GM19468 (cell line): Measurements from ENCODE around the gene ELOVL1.
A peak's percentile ranks its signal among the peaks of the same experiment; 100 is the strongest.
"Not testable (repeated sequence)": the region's sequence is repeated elsewhere in the genome, so short reads cannot be mapped to it uniquely, and the experiment has no call there.

Source experiments
- ATAC-seq: cut with Tn5 transposase; IDR thresholded peaks from one replicate; pipeline ENCODE4 v1.9.1; 2021; ENCODE audit warnings: mild to moderate bottlenecking, moderate library complexity, moderate number of reproducible peaks; ENCODE audit not compliant: unreplicated experiment; ENCODE audit errors: extremely low read depth

The ELOVL1 gene

DNA sequence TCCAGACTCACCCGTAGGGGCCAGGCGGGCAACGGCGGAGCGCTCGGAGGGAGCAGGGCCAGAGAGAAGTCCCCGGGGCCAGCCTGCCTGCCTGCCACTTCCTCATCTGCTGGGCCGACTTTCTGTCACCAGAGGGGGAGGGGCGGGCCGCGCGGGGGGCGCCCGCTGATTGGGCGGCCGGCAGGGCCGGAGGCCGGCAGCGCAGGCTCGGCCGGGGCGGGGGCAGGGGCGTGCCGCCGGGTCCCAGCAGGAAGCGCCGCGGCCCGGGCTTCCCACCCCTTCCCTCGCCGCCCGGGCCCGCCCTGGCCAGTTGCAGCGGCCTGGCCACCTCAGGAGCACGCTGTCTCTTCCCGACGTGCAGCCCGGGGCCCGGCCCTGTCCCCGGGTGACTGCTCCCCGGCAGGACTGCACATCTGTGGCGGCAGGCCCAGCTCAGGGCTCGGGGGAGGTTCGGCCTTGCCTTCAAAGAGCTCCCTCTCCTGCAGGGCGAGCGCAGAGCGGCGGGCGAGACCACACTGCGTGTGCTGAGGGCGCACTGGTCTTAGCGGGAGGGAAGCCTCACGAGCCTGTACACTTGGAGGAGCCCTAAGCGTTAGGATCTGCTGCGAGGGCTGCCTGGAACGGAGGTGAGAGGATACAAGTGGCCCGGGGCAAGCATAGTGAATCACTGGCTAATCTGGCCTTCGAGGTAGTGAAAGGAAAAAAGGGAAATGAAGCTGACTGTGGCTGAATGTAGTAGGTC, at the start of gene ELOVL1:
TSS of gene ELOVL1 (minus strand) at position 108 of the 742 bp plus-strand sequence. CDS start 2,402 bp downstream, outside the sequence.
- peak; percentile 34 for ATAC-seq

DNA sequence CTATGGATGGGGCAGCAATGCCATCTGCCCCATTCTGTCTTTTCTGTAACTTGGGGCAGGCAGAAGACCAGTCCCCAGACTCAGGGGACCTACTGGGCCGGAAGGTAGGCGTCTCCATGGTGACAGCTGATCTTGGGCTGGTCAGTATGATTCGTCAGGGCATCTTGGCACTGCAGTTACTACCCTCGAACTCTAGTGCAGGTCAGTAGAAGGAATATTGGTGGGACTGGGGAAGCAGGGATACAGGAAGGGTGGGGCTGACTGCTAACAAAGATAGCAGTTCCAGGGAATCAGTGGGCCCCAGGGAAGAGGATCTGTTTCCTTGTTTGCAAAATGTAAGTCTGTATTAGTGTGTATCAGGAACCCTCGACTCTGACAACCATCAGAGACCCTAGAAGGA, 48.1 kb upstream of the ELOVL1 start:
- no peak for ATAC-seq

DNA sequence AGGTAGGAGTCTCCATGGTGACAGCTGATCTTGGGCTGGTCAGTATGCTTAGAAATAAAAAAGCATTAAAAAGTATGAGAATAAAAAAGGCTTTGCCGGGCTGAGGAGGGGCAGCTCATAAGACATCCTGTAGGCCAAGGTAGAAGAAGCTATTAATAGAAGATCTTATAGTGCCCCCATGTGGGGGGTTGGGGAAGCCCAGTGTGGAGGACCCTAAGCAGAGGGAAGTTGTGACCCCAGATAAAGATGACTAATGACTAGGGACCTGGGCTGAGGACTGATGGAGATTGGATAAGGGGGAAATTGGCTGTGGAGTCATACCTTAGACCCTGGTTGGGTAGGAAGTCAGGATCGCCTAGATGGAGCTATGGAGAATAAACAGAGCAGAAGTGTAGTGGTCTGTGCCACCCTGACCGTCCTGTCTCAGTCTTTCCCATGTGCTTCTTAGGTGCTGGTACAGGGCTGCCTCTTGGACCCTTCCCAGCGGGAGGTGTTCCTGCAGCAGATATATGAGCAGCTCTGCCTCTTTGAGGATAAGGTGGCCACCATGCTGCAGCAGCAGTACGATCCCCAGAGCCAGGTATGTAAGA, 46.9 kb upstream of the ELOVL1 start:
- no peak for ATAC-seq

DNA sequence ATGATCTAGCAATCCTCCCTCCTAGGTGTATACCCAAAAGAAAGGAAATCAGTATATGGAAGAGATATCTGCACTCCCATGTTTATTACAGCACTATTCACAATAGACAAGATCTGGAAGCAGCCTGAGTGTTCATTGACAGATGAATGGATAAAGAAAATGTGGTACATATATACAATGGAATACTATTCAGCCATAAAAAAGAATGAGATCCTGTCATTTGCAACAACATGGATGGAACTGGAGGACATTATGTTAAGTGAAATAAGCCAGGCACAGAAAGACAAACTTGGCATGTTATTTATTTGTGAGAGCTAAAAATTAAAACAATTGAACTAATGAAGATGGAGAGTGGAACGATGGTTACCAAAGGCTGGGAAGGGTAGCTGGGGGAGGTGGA, 45.6 kb upstream of the ELOVL1 start:
- ATAC-seq: not testable (repeated sequence)

DNA sequence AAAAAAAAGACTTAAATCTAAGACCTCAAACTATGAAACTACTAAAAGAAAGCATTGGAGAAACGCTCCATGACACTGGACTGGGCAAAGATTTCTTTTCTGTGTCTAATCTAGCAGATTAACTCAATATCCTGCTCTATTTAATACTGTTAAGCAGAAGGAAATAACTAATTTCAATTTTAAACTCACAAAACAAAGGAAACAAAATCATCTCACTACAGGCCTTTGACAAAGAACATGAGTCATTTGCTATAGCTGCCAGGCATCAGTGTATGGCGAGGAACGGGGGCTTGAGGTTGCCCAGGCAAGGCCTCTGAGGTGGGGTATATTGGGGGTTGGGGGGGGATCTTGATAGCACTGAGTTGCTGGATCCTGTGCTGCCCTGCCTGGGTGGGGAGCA, 42.8 kb upstream of the ELOVL1 start:
- no peak for ATAC-seq

DNA sequence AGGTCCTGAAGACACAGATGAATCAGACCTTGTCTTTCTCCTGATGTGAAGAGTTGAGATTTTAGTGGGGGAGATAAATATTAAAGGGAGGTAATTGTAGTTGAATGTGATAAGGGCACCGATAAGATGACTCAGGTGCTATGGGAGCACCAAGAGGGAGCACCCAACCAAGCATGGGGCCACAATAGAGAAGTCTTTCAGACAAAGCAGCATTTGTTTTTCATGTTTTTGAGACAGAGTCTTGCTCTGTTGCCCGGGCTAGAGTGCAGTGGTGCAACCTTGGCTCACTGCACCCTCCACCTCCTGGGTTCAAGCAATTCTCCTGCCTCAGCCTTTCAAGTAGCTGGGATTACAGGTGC, 38.0 kb upstream of the ELOVL1 start:
- ATAC-seq: no peak

DNA sequence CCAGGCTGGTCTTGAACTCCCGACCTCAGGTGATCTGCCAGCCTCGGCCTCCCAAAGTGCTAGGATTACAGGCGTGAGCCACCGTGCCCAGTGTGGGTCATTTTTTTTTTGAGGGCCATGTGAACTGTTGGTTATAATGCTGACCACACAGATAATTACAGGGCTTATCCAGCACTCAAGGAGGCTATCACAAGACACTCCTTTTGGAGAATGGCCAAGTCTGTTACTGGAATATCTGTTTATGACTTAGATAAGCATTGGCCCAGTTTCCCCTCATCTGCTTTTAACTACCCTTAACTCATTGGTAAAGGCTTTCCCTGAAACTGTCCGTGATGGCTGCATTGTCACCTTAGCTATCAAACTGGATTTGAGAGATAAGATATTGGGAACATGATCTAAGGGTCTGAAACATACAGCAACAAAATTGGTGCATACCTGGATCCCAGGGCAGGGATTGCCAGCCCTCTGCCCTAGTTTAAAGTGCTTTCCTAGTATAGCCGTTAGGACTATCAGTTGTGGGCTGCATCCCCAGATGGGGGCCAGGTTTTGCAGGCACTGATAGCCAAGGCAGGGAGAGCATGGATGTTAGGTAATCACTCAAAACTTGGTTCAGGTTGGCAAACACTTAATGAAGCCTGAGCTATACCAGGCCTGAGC, 37.5 kb upstream of the ELOVL1 start:
- no peak for ATAC-seq

DNA sequence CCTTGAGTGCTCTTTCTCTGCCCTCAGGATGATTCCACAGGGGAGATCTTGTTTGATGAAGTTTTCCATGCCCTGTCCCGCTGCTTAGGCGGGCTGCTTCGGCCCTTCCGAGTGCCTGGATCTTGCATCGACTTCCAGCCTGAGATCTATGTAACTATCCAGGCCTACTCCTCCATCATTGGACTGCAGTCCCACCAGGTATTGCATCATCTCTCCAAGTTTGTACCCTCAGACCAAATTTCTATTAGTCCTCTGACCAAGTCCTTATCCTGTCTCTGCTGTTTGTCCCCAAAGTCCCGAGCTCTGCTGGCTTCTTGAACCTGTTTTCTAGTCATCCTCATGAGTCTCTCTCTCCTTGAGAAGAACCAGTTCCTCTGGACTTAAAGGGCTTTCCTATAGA, 36.5 kb upstream of the ELOVL1 start:
- ATAC-seq: no peak

DNA sequence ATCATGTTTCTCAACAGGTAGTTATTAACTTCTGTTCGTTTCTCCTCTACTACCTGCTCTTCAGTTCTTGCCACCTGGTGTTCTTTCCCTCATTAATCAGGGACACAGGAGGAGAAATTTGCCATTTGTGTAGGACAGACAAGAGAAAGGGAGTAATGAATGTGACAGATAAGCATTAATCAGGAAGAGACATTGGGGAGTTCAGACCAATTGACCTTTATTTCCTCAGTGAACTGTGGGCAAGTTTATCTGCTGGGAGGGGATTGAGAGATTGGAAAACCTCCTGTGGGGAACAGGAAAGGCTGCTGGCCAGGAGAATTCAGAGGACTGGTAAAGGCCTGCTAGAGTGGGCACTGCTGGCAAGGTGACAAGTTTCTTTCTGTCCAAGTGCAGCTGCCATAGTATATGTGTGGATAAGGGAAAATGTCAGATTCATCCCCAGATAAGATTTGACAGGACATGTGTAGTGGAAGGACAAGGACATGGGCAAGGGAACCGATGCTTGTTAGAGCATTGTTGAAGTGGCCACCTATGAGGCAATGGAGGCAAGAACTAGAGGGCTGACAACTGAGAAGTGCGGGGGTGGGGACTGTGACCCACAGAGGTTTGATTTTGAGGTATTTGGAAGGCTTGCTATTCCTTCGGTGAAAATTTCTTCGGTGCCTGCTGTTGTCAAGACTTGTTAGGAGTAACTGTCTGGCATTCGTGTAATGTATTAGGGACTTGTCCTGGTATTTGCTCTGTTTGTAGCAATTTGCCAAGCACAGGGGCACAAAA, 34.5 kb upstream of the ELOVL1 start:
- no peak for ATAC-seq

DNA sequence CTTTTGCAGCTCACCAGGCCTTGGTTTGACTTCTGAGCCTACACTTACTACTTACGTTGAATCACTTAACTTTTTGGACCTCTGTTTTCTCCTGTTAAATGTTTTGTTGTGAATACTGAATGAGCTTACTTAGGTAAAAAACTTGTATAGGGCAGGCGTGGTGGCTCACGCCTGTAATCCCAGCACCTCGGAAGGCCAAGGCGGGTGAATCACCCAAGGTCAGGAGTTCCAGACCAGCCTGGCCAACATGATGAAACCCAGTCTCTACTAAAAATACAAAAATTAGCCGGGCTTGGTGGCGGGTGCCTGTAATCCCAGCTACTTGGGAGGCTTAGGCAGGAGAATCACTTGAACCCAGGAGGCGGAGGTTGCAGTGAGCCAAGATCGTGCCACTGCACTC, 32.6 kb upstream of the ELOVL1 start:
- not testable (repeated sequence) for ATAC-seq

DNA sequence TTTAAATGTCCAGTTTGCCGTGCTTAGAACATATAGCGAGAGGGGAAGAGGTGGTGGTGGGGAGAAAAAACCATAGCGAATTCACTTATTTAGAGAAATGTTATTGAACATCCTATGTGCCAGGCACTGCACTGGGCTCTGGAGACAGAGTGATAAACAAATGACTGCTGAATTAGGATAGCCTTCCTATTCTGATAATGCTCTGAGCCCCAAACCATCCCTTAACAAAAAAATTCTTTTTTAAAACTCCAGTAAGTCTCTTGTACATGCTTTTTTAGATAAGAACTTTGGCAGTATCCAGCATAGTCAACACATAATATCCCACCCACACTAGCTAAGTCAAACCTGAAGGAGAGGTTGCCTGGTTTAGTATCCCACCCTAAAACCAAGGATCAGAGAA, 30.4 kb upstream of the ELOVL1 start:
- ATAC-seq: no peak

DNA sequence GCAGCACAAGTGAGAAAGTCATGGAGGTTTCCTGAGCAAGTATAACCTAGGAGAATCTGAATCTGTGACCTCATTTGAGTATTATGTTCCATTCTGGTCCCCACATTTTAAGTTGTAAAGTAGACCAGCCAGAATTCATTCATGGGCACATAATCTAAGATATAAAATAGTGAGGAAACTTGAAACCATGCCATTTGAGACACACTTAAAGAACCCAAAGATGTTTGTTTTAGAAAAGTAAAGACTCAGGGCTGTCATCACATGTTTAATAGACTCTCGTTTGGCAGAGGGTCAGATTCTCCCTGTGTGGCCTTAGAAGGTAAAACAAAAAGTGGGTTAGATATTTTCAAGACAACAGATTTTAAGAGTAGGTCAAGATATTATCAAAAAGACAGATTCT, 28.2 kb upstream of the ELOVL1 start:
- no peak for ATAC-seq

DNA sequence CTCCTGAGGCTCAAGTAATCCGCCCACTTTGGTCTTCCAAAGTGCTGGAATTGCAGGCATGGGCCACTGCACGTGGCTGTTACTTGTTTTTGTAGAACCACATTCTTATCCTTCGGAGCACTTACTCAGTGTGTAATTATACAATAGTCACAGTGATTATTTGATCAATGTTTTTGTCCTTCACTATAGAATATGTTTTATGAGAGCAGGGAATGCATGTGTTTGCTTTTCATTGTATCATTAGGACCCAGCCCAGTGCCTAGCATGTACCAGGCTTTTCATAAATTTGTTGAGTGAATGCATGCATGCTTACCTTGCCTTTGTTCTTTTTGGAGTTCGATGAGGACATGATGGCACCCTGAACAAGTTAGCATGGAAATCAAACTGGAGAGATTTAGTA, 27.7 kb upstream of the ELOVL1 start:
- ATAC-seq: no peak

DNA sequence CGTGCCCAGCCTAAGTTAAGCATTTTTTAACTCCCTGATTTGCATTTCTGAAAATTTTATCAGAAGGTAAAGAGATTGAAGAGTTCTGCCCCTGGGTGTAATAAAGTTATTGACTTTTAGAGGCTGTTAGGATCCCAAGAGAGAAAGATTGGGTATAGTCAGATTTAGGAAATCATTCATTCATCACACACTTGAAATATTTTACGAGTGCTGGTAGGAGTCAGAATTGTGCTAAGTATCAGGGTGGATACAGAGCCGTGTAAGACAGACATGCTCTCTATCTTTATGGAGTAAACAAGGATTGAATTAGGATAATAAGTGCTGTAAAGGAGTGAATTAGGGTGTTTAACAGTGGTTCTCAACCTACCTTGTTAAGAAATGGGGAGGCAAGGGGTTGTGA, 24.9 kb upstream of the ELOVL1 start:
- ATAC-seq: no peak

DNA sequence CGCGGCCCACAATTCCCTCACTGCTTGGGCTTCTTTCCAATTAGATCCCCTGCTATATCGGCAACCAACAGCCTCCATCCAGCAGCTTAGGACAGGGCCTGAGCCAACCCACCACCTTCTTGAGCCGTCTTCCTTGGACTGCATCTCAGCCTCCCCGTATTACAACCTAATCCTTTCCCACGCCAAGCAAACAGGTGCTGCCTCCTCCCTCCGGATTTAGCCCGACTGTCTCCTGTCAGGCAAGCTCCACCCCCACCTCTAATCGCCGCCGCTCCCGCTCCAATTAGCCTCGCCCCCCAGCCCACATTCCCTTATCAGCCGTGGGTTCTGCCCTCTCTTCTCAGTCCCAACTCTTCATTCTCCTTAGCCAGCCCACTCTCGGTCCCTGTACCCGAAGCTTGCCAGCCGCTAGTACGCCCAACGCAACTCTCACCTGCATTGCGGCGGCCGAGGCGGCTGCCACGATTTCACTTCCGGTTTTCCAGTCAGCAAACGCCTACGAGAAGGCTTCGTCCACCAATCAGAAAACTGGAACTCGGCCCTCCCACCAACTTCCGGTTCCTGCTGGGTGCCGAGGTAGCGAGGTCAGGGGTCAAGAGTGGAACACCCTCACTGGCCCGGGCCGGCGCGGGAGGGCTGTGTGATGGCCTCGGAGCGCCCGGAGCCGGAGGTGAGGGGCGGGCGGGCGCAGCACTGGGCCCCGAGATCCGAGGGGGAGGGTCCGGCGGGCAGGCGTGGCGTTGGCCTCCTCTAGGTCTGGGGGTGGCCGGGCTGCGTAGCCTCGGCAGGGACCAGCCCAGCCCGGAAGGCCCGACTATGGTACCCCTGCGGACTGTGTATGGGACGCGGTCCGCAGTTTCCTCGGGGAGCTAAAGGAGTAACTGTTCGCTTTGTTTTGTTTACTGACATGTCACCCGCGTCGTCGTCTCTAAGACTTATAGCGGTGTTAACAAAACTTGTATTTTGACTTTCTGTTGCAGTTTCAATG, 21.8 kb upstream of the ELOVL1 start, which contains the start of the genes MED8 and SZT2:
TSS of gene MED8 (minus strand) at position 475 of the 988 bp plus-strand sequence. CDS start at position 439, 36 bp downstream.
TSS of gene SZT2 (plus strand) at position 574 of the 988 bp plus-strand sequence. CDS start at position 644, 70 bp downstream.
- peak; percentile 77 for ATAC-seq

DNA sequence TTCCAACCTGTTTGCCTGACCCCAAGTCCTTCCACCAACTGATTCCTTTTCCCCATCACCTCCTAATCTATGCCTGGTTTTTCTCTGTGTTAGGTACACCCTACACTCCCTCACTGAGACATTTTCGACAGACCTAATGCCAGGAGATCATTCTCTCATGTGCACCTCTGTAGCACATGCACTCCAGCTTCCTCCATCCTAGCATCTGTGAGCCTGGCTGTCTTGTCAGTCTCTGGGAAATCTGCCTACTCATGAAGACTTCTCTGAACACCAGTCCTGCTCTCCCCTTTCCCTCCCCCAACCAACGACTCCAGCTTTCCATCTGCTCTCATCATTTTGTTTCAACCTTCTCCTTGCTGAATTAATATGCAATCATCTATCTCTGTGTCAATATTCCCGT, 20.8 kb upstream of the ELOVL1 start:
- ATAC-seq: no peak

DNA sequence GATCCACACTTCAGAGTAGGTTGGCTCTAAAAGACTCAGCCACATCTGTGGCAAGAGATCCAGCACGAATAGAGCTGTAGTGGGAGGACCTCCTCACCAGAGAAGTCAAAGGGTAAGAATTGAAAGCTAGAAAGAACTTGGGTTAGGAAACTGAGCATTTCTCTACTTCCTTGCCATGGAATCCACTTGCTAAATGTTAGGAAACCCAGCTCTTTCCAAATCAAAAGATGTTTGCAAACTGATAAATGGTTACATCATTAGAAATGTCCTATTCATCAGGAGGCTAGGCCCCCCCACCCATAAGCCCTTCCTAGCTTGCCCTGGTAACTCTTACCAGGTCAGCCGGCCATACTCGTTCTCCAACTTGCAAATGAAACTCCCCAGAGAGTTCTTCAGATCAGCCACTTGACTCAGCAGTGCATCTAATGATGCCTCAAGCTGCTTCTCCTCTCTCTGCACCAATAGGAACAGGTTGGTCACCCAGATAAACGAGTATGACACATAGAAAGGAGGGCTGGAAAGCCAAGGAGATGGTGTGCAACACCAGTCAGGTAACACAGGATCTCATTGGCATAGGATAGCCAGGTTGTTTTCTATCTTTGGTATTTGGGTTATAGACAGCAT, 20.3 kb upstream of the ELOVL1 start:
- ATAC-seq: no peak

DNA sequence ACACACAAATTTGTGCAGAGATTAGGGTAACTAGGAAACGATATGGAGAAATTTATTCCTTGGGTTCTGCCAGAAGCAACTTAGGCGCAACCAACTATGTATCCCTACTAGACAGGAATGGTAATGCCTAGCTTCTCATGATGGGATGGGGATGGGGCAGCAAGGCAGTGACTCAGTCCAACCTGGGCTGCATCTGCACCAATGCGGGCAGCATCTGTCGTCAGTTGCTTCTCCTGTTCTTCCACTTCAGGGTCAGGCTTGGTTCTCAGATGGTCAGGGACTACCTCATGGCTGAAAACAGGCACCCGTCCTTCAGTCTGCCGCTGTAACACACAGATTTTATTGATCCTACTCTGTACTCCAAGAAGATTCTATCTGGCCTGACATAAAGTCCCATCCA, 18.9 kb upstream of the ELOVL1 start:
- ATAC-seq: no peak

DNA sequence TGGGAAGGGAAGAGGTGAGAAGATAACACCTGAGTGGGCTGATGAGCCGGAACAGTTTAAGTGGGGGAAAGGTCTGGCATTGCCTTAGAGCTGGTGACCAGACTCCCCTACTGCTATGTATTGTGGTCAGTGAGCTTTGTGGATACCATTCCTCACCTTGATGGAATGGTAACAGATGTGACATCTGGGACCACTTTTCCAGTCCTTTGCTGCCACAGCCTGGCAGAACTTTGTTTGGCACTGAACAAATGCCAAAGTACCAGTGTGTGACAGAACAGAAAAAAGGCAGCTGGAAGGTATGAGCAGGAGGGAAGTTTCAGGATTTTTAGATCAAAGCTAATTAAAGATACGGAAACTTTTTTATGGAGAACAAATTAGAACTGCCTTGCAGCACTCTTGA, 15.6 kb upstream of the ELOVL1 start:
- ATAC-seq: no peak
